KG1 (cell line): ENCODE results near the gene PHF2.

Experiments
- DNase-seq: peaks from one replicate; lab custom pipeline; 2025; lab: John Stamatoyannopoulos, UW

The PHF2 gene

GRCh38 chr9:93601063-93601462 is 24.7 kb downstream of the PHF2 start:
- no peak for DNase-seq

- no peak for DNase-seq
Observed at GRCh38 chr9:93601666-93602065, 25.3 kb downstream of the PHF2 start.

GRCh38 chr9:93603011-93603410 is 26.6 kb downstream of the PHF2 start:
- DNase-seq = no peak

- no peak for DNase-seq
Observed at GRCh38 chr9:93603906-93604326, 27.5 kb downstream of the PHF2 start.

GRCh38 chr9:93606187-93606586 is 29.8 kb downstream of the PHF2 start:
- DNase-seq = no peak

- no peak for DNase-seq
Observed at GRCh38 chr9:93610206-93610605, 33.8 kb downstream of the PHF2 start.

- no peak for DNase-seq
Observed at GRCh38 chr9:93612052-93612795, 35.8 kb downstream of the PHF2 start.

GRCh38 chr9:93612796-93613154 is 36.4 kb downstream of the PHF2 start:
- DNase-seq = no peak

GRCh38 chr9:93613174-93613573 is 36.8 kb downstream of the PHF2 start:
- no peak for DNase-seq

GRCh38 chr9:93613791-93614190 is 37.4 kb downstream of the PHF2 start:
- DNase-seq = no peak

- DNase-seq = no peak
Observed at GRCh38 chr9:93614830-93615468, 38.6 kb downstream of the PHF2 start.

GRCh38 chr9:93616044-93616443 is 39.7 kb downstream of the PHF2 start:
- DNase-seq = no peak

GRCh38 chr9:93617273-93617672 is 40.9 kb downstream of the PHF2 start:
- DNase-seq = no peak

GRCh38 chr9:93619272-93619775 is 42.9 kb downstream of the PHF2 start:
- DNase-seq = no peak

- DNase-seq = no peak
Observed at GRCh38 chr9:93620041-93620506, 43.7 kb downstream of the PHF2 start.

- no peak for DNase-seq
Observed at GRCh38 chr9:93620881-93621820, 44.8 kb downstream of the PHF2 start.

- DNase-seq = no peak
Observed at GRCh38 chr9:93621922-93622321, 45.5 kb downstream of the PHF2 start.

- no peak for DNase-seq
Observed at GRCh38 chr9:93622691-93623090, 46.3 kb downstream of the PHF2 start.

- DNase-seq = no peak
Observed at GRCh38 chr9:93623753-93624152, 47.4 kb downstream of the PHF2 start.

- DNase-seq = no peak
Observed at GRCh38 chr9:93624431-93624834, 48.0 kb downstream of the PHF2 start.

GRCh38 chr9:93624977-93625376 is 48.6 kb downstream of the PHF2 start:
- DNase-seq = no peak

GRCh38 chr9:93629920-93630319 is 53.5 kb downstream of the PHF2 start:
- DNase-seq = no peak
